Activated CD8-positive, alpha-beta memory T cell treated with anti-CD3 and anti-CD28 coated beads, Interleukin-2, amount 50 U/mL, for 1 hour (primary cell): ENCODE measurements around the gene CXCL11.
"Not testable (repeated sequence)": the region's sequence is repeated elsewhere in the genome, so short reads cannot be mapped to it uniquely, and the experiment has no call there.

ENCODE experiments used
- DNase-seq: peaks from one replicate; pipeline ENCODE4 v3.0.0-alpha.2; 2020; ENCODE audit errors: extremely low read depth

Gene CXCL11

GRCh38 chr4:76042241-76042998 lies 6.5 kb upstream of the CXCL11 start:
- not testable (repeated sequence) for DNase-seq

DNA sequence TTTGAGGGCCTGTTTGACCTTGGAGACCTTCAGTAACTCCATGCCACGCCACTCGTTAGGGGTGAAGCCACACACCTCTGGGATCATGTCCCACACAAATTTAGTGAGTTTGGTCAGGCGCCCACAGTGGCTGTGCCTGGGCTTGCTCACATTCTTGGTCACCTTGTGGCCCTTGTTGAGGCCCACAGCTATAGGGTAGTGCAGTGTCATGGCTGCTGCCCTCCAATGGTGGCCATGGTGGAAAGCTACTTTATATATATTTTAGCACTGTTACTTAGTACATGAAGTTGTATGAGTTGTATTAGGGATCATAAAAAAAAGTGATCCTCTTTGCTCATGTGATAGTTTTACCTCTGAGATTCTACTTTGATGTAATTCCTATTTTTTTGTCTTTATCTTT lies 985 bp upstream of the CXCL11 start:
- DNase-seq = no peak

DNA sequence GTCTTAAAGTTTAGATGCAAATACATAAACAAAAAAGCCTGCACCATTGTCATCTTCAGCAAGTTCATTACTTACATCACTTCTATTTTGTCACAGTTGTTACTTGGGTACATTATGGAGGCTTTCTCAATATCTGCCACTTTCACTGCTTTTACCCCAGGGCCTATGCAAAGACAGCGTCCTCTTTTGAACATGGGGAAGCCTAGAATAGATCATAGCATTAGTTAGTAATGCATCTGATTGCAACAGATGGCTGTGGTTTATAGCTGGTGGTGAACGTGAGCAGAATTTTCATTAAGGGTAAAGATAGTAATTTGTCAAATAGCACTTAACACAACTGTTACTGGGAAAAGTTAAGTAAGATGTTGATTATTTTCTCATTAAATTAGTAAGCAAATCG lies 729 bp downstream of the CXCL11 start:
- DNase-seq = no peak

GRCh38 chr4:76029300-76029699 lies 6.6 kb downstream of the CXCL11 start:
- no peak for DNase-seq

DNA sequence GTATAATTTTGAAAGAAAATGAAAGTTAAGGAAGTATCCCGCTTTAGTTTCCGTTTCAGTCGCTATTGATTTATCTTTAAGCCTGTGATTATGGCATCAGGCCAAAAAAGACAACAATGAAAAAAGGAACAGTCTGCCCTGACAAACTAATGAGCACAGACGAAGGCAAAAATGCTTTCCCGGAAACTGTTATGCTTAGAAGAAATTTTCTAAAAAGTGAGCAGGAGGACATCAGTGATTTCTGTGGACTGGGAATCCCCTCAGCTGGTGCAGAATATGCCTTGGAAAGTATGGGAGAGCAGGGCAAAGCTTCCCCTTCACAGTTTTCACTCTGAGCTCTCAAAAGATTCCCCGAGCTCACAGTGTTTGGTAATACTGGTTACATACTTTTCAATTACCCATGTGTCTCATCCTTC lies 7.5 kb downstream of the CXCL11 start:
- no peak for DNase-seq

GRCh38 chr4:76024065-76024464 lies 11.8 kb downstream of the CXCL11 start:
- DNase-seq = no peak

DNA sequence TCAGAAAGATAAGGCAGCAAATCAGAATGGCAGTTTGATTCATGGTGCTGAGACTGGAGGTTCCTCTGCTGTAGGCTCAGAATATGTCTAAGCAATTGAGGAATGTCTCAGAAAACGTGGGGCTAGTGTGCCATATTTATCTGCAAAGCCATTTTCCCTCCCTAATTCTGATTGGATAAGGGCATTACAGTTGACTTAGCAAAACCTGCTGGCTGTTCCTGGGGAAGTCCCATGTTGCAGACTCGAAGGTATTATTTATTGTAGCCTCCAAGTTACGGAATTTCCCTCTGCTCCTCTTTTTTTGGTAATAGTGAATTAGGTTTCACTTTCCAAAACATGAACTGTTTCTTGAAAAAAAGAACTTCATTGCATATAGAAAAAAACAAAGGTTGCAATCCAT lies 12.5 kb downstream of the CXCL11 start, which contains the start of gene CXCL10:
Gene CXCL10 (minus strand): TSS at position 109 of the 400 bp plus-strand sequence. CDS start 66 bp downstream, at position 43.
- no peak for DNase-seq

GRCh38 chr4:76022677-76023076 lies 13.2 kb downstream of the CXCL11 start:
- no peak for DNase-seq

DNA sequence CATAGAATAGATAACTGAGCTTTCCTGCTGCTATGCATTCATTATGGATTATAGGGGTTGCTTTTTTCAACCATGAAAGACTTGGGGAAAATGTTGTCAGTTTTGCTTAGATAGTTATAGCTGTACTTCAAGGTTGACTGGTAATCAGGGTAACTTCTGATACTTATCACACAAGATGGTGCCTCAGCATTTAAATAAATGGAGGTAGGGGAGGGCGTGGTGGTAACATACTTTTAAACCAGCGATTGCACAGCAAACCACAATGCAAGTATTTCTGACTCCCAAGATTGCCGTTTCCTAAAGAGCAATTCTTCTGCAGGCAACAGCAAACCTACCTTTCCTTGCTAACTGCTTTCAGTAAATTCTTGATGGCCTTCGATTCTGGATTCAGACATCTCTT lies 13.8 kb downstream of the CXCL11 start:
- no peak for DNase-seq

GRCh38 chr4:76017056-76017686 lies 18.7 kb downstream of the CXCL11 start:
- DNase-seq = no peak

DNA sequence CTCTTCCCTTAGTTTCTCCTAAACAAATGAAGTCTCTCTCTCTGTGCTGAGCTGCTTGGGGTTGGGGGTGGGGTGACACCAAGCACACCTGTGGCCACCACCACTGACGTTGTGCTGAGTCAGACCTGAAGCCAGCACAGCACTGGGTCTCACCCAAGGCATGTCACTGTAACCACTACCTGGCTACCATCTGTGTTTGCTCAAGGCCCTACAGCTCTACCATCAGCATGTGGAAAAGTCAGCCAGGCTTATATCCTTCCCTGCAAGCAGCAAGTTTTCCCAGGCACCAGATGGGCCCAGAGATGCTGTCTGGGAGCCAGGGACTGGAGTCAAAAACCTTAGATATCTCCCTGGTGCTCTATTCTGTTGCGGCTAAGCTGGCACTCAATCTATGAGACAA lies 19.5 kb downstream of the CXCL11 start:
- DNase-seq = no peak

- no peak for DNase-seq
Measured at GRCh38 chr4:76013540-76013939, 22.3 kb downstream of the CXCL11 start.

GRCh38 chr4:76012388-76012801 lies 23.5 kb downstream of the CXCL11 start:
- DNase-seq = no peak

- DNase-seq = no peak
Measured at GRCh38 chr4:76011700-76012387, 24.0 kb downstream of the CXCL11 start.

DNA sequence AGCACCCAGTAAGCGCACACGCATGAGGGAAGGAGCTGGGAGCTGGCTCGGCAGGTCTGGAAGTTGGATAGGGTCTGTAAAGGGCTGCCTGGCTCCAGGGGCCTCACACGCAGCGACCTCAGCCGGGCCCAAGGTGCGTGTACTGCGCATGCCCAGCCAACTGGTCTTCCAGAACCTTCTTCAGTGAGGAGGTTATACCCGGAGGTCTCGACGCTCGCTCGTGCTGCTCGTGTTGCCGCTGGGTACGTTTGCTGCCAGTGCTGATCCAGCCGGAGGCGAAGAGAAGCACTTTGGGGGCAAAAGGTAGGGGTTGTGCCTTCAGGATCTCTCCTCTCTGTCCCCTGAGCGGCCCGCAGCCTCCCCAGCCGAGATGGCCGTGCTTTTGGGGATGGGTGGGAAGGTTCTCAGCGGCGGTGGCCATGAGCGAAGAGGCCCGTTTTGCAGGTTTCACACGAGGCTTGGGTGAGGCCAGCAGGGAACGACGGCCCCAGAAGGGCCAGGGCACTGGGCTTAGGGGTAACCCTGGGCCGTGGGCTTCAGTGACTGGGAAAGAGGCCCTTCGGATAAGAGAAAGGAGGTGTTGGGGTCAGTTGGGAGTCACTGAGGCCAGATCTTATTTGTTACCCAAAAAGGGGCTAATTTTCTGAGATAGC lies 24.7 kb downstream of the CXCL11 start:
- DNase-seq = no peak

DNA sequence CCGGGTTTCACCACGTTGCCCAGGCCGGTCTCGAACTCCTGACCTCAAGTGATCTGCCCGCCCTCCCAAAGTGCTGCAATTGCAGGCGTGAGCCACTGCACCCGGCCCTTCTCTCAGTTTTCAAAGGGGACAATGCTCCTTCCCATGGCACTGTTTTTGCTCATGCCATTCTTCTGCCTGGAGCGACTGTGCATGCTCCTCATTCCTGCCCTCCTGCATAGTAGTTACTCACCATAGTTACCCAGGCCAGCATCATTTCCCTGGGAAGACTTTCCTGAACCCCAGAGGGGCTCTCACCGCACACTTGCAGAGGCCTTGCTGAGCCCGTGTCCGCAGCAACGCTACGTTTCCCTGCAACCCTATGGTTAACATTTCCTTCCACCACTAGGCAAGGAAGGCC lies 25.3 kb downstream of the CXCL11 start:
- DNase-seq = no peak

DNA sequence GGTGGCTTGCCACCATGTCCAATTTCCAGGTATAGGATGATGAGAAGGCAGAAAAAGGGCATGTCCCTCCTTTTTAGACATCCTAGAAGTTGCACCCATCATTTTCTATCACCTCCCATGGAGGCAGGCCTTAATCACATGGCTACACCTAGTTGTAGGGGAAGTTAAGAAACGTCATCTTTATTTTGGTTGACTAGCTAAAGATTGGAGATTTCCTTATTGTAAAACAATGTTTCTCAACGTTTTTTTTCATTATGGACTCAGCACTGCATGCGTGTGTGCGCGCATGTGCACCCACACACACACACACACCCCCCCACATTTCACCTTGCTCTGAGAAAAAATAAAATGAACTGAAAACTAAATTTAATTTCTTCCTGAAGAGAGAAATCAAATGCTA lies 26.6 kb downstream of the CXCL11 start:
- DNase-seq = no peak

GRCh38 chr4:76007089-76007862 lies 28.6 kb downstream of the CXCL11 start, which contains the start of gene CXCL9:
TSS of gene CXCL9 (minus strand) at chr4:76007509. CDS start at chr4:76007449, 60 bp downstream.
- DNase-seq = no peak

DNA sequence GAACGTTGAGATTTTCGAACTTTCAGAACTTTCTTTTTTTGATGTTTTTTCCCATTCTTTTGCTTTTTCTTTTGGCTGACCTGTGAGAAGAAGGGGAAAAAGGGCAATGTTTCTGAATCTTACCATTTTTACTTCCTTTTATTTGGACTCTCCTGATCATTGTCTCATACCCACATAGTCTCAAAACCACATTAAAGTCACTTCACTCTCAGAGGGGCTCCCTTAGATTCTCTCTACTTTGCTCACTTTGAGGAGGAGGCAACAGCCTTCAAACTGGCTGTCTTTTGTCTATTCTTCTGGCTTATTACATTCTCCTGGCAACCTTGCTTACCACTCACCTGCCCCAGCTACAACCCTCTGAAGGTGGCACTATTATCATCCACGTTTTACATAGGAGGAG lies 32.2 kb downstream of the CXCL11 start:
- DNase-seq = no peak

DNA sequence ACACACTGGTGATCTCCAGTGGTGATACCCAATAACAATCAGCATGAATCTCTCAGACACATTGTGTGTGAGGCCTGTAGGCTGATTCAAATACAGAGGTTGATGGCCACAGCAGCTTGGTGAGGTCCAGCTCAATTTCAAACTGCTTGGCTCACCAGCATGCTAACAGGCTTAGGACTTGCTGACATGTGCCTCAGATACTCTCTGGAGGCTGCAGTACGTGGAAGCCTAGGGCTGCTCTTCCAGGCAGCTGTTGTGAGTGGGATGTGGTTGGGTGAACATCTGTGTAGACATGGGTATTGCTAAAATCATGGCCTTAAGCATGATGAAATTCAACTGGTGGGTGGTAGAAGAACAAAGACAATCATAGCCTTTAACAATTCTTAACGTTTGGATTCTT lies 32.8 kb downstream of the CXCL11 start:
- no peak for DNase-seq

DNA sequence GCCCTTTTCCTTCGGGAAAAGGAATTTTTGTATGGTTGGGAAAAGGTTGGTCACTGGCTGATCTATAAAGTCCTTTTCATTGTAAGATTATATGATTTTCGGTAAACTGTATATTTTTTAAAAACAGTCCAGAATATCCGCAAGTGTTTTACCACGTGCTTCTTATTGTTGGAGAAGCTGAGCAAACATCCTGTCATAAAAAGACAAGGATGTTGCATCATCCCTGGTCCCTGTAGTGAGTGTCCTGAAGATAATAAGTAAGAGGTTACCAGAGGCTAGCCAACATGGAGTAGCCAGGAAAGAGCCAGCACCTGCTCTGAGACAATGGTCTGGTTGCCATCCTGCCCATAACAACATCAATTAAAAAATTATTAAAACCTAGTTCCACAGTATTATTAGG lies 33.7 kb downstream of the CXCL11 start:
- no peak for DNase-seq
